NCI-H69 (cell line): ENCODE results near the gene IVD.

Experiments
- DNase-seq: peaks from one replicate; lab custom pipeline; 2025; lab: John Stamatoyannopoulos, UW

Gene IVD

GRCh38 chr15:40415226-40415625, 9.6 kb downstream of the IVD start:
- DNase-seq: no peak

DNA sequence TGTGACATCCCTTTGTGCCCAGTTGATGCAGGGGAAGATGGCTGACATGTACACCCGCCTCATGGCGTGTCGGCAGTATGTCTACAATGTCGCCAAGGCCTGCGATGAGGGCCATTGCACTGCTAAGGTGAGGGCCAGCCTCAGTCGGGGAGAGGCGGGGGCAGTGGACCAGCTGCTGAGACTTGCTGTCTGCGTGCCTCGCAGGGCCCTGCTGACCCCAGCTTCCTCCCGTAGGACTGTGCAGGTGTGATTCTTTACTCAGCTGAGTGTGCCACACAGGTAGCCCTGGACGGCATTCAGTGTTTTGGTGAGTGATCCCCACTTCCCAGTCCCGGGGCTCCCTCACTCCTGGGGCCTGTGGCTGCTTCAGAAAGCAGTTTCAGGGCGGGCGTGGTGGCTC, 10.5 kb downstream of the IVD start:
- DNase-seq: no peak

- DNase-seq: no peak
Measured at GRCh38 chr15:40418126-40418525, 12.5 kb downstream of the IVD start.

- peak; percentile 63 for DNase-seq
Measured at GRCh38 chr15:40420071-40420713, 14.6 kb downstream of the IVD start.

- DNase-seq: peak; percentile 93
Measured at GRCh38 chr15:40420793-40421192, 15.2 kb downstream of the IVD start.

GRCh38 chr15:40421246-40422157, 15.9 kb downstream of the IVD start:
- DNase-seq: peak; percentile 86

DNA sequence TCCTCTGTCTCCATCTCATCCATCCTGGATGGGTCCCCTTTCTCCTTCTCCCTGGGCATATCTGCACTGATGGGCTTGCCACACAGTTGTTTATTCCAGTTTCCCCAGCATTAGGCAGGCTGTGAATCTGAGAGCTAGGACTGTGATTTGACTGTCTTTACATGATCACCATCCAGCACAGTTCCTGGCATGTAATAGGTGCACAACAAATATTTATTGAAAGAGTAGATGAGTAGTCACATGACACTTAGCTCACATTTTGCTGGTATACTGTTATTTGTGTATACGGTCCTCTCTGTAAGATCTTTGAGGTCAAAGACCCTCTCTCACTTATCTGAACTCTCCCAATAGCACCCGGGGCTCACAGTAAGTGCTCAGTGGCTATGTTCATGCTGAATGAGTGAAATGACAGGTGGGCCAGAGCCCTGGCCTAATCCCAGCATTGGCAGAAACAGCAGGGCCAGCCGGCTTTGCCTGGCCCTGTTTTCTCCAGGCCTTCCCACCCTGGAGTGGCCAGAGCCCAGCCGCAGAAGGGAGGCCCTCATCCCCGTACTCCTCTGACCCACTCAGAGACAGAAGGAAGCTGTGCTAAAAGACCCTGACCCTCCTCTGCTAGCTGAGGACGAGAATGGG, 19.0 kb downstream of the IVD start:
- DNase-seq: no peak

GRCh38 chr15:40425681-40426080, 20.1 kb downstream of the IVD start:
- DNase-seq: no peak

DNA sequence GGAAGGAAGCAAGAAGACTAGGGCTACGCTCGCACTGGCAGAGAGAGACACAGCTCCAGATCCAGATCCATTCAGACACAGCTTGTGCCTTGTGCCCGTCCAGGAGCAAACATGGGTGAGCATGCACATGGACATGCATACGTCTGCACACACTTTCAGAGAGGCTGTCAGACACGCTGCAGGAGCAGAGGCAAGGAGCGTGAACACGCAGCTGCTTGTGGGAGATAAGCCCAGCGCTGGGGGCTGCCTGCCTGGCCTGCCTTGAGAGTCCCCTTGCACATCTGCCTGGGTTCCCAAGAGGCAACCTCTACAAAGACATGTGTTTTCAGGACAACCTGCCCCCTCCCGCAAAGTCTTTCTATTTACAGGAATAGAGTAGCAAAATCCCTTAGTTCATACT, 21.6 kb downstream of the IVD start:
- no peak for DNase-seq

DNA sequence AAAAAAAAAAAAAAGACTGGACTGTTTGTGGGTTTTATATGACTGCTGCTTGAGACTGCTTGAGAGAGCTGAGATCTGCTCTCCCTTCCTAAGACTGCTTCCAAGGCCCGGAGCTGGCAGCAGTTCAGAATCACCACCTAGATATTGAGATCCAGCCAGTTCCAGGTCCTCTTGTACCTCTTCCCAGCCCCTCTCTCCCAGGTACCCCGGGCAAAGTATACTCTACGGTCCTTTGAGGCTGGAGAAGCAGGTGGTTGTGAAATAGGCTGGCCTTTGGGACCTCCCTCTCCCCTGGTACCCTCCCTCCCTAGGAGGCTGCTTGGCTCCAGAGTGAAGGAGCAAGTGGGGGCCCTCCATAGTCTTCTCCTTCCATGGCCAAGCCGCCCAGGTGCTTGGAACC, 22.6 kb downstream of the IVD start:
- no peak for DNase-seq

- DNase-seq: no peak
Measured at GRCh38 chr15:40429068-40429710, 23.6 kb downstream of the IVD start.

GRCh38 chr15:40430271-40430805, 24.7 kb downstream of the IVD start:
- DNase-seq: peak; percentile 58

- DNase-seq: no peak
Measured at GRCh38 chr15:40435023-40435709, 29.6 kb downstream of the IVD start.

DNA sequence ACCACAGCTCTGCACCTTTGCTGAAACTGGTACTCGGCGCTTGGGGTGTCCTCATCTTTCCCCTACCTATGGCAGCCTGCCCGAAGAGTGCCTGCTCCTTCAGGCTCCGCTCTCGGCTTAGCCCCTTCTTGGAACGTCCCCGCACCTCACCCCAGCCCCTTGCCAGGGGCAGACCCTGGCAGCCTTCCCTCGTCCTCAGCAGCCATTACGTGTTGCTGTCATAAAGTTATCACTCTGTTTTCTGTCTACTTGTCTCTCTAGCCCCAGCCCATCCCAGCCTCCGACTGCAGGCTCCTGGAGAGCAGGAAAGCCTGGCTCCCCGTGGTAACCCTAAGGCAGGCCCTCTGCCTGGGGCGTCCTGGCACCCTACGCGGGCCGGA, 30.1 kb downstream of the IVD start:
- peak; percentile 58 for DNase-seq

DNA sequence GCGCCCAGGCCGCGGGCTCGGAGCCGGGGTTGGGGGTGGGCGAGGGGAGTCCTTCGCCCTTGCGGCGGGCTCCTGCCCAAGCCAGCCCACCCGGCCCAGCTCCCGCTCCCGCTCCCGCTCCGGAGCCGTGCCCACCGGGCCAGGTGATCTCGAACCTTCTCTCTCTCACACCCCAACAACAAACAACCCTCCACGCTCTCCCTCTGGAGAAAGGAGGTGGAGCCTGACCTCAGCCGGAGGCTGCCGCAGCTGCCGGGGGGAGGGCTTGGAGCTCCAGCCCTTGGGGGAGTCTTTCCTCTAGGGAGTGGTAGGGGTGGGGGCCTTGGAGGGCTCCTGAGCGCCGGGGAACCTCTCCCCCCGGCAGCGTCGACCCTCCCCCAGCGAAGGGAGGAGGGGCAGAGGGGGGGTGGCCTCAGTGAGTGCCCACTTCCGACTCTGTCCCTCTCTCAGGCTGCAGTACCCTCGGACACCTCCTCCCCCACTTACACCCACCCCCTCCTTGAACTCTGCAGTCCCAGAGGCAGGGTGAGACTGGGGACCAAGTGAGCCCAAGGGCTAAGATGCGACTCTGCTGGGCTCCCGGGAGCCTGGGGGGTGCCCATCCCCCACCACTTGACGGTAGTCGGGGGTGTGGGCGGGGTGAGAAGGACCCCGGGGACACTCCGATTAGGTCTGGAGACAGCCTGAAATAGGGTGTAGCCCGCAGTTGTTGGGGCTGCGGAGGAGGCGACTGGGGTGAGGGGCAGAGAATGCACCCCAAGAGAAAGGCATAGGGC, 30.7 kb downstream of the IVD start:
- peak; percentile 69 for DNase-seq

- peak; percentile 49 for DNase-seq
Measured at GRCh38 chr15:40436892-40437751, 31.5 kb downstream of the IVD start.

DNA sequence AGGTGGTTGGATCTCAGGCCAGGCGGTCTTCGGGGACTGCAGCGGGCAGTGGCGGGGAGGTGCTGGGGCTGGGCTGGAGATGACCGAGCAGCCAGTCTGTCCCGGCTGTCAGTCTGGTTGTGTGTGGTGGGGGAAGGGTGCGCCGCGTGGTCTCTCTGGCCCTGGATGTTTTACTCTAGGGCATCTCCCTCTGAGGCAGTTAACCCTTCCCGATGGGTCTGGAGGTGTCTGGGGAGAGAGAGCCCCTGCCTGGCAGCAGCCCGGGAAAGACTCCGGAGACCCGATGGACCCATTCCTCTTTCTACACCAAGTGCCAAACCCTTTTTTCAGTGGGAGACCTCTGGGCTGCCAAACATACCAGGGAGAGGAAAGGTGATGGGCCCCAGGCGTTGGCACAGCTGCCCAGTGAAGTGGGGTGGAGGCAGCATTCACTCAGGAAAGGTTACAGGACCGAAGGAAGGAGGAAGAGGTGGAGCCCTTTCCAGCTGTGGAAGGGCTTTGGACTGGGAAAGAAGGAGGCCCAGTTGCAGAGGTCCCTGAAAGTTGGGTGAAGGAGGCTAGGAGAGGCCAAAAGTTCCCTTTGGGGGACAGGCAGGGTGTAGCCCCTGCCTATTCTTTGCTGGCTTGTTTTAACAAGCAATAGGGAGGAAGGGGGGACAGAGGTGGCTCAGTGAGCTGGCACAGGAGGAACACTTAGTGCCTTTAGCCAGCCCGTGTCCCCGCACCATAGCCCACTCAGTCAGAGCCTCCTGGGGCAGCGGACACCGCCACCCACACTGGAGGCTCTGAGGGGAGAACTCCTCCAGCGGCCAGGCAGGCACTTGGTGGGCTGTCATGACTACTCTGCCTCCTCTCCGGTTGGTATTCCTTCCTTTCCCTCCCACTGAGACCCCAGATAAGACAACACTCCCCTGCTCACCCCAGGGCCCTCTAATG, 32.4 kb downstream of the IVD start:
- DNase-seq: no peak

DNA sequence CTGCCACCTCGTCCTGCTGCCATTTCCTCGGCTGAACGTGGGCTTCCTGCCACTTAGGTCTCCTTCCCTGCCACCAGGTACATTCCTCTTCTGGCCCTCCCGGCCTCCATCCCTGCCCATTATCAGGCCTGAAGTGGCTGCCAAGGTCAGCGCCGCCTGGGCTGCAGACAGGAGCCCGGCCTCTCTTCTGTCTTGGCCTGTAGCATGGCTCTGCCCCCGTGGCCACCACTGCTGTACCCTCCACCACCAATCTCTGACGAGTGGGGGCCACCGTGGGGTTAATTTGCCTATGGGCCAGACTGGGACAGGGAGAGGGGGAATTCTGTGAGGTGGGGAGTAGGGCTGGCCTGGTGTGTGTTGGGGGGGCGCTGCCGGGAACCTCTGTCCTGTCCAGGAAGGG, 33.1 kb downstream of the IVD start:
- DNase-seq: no peak

DNA sequence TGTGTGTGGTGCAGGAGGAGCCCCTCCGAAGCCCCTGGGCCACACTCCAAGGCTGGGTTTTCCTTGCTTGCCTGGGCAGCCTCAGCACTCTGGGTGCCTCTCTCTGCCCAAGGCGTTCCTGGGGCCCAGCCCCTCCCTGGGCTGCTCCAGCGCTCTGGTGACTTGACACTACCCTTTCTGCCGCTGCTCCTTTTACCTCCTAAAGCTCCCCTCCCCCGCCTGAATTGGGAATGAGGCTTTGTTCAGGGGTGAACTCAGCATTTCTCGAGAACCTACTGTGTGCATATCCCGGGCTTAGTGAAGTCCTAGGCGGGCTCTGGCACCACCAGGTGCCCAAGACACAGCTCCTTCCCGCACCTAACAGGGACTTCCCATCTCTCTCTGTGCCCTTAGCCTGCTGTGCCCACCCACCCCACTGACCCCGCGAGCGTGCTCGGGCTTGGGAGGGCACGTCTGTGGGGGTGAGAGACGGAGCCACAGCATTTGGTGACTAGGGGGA, 33.9 kb downstream of the IVD start:
- peak; percentile 66 for DNase-seq
